NCI-H226 (cell line): ENCODE results near the gene RASGRF2.
A peak's percentile ranks its signal among the peaks of the same experiment; 100 is the strongest.

Source experiments
- DNase-seq: peaks from one replicate; pipeline ENCODE4 v3.0.0-alpha.2; 2015

RASGRF2 gene, protein sequence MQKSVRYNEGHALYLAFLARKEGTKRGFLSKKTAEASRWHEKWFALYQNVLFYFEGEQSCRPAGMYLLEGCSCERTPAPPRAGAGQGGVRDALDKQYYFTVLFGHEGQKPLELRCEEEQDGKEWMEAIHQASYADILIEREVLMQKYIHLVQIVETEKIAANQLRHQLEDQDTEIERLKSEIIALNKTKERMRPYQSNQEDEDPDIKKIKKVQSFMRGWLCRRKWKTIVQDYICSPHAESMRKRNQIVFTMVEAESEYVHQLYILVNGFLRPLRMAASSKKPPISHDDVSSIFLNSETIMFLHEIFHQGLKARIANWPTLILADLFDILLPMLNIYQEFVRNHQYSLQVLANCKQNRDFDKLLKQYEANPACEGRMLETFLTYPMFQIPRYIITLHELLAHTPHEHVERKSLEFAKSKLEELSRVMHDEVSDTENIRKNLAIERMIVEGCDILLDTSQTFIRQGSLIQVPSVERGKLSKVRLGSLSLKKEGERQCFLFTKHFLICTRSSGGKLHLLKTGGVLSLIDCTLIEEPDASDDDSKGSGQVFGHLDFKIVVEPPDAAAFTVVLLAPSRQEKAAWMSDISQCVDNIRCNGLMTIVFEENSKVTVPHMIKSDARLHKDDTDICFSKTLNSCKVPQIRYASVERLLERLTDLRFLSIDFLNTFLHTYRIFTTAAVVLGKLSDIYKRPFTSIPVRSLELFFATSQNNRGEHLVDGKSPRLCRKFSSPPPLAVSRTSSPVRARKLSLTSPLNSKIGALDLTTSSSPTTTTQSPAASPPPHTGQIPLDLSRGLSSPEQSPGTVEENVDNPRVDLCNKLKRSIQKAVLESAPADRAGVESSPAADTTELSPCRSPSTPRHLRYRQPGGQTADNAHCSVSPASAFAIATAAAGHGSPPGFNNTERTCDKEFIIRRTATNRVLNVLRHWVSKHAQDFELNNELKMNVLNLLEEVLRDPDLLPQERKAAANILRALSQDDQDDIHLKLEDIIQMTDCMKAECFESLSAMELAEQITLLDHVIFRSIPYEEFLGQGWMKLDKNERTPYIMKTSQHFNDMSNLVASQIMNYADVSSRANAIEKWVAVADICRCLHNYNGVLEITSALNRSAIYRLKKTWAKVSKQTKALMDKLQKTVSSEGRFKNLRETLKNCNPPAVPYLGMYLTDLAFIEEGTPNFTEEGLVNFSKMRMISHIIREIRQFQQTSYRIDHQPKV (N-terminal part only)

DNA sequence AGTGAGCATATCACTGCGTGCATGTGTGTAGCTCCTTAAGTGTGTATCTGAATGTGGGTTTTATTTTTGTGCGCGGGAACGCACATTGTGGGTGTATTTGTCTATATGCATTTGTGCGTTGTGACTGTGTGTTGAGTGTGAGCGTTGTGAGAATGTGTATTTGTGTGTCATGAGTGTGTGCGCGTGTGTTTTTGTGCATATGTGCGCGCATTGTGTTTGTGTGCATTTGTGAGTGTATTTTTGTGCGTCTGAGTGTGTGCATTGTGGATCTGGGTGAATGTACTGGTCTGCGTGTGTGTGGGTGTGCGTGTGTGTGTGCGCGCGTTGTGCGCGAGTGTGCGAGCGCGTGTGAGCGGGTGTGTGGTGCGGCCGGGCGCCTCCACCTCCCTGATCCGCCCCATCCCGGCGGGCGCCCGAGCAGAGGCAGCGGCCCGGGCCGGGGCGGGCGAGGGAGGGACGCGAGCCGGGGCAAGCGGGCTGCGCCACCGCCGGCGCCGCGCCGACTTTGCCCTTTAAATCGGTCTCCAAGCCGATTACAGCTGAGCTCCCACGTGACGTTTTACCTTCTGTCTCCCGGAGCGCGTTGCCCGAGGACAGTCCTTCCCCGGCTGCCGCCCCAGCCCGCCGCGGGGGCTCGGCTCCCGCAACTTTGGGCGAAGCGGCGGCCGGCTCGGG lies at the start of gene RASGRF2:
RASGRF2 (plus strand) TSS at position 596 of the 675 bp plus-strand sequence. CDS start 376 bp downstream, outside the sequence.
- peak; percentile 21 for DNase-seq

DNA sequence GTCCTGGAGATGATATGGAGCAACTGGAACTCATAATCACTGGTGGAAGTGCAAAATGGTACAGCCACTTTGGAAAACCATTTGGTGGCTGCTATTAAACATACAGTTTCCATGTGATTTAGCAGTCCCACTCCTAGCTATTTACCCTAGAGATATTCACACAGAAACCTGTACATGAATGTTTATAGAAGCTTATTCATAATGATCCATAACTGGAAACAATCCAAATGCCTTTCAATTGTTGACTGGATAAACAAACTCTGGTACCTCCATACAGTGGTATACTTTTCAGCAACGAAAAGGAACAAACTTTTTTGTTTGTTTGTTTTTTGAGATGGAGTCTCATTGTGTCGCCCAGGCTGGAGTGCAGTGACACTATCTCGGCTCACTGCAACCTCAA lies 47.7 kb upstream of the RASGRF2 start:
- DNase-seq, result no peak

DNA sequence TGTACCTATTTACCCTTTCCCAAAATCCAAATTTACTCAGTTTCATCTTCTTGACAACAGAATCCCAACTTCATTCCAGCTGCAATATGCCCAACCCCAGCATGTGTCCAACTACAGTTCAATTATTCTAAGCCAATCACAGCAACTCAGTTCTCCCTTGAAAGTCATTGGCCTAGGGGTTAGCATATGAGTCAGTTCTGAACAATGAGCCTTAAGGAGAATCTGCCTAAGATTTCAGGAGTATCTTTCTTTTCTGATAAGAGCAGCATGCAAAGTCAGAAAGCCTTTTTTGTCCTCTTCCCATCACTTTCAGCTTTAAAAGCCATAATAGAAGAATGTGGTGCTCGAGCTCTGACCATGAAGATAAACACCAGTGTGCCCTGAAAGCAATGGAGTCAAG lies 44.4 kb upstream of the RASGRF2 start:
- peak; percentile 61 for DNase-seq

DNA sequence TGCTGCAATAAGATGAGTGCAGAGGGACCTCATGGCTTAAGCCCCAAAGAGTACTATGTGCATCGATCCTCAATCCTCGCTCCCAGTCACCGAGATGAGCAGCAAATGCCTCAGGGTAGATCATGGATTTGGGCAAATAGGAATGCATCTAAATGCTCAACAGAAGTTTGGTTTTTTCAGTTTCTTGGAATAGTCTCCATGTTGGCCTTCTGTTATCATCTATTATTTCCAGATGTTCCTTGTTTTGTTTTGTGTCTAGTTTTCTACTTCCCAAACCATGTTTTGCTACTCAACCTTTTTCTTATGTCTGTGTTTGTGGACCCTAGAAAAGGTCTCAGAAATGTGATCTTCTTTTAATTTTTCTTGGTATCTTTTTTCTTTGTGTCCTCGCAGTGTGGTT lies 43.5 kb upstream of the RASGRF2 start:
- no peak for DNase-seq

DNA sequence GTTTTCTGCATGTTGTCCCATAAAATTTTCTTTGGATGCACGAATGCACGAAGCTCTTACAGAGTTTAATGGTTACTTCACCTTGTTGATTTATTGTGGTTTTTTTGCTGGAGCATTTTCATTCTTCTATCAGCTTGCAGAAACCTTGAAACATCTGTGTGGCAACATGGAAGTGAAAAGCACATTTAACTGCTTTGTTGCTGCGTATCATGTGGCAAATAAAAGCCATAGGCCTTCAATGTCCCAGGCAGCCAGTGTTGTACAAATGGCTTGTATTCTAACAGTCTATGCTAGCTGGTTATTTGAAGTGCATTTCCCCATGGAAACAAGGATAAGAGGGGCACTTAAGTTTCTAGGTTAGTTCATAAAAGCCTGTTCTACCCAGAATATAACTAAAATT lies 42.5 kb upstream of the RASGRF2 start:
- no peak for DNase-seq

DNA sequence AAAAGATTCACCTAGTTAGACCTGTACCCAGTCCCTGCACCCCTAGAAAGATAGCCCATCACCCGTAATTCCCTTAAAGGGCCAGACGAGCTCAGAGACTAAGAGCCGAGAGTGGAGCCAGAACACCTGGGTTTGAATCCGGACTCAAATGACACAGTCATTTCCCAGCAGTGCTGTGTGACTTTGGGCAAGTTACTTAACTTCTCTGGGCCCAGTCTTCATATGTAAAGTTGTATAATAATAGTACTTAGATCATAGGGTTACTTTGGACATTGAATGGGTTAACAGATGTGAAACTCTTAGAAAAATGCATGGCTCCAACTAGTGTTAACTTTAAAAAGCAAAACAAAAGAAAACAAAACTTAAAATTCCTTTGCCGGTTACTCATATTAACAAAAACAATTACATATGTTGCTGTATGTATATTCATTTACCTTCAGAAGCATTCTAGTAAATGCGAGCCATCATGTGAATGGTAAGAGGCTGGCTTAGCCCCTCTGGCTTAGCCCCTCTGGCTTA lies 40.4 kb upstream of the RASGRF2 start:
- DNase-seq, result no peak

DNA sequence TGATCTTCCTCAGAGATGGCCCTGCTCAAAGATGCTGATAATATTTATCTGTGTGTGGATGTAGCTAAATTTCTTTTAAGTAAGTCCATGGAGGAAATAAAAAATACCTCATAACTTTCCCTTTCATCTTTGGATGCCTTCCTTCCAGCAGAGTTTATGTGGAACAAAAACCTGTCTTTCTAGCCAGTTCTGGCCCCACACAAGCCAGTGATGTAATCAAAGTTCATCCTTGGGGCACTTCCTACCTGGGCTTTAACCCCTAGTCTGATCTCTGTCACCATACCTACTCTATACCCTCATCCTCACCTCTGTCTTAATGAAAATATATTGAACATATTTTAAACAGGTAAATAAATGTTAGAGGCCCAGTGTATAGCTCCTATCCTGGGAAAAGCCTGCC lies 39.8 kb upstream of the RASGRF2 start:
- no peak for DNase-seq

DNA sequence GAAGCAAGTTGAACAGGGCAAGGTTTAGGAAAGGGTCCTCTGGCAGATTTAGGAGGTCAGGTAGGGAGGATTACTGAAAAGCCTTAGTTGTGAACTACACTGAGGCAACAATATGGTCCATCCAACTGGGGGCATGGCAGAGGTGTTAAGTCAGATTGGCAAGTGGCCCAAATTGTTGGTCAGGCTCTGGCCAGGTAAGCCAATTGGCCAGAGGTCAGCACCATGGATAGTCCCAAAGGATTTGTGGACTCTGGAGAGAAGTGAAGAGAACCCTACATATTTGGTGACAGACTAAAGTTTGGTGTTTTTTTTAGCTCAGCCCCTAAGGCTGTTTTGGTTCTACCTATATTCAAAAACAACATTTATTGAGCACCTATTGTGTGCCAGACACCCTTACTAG lies 39.1 kb upstream of the RASGRF2 start:
- DNase-seq, result peak; percentile 26

DNA sequence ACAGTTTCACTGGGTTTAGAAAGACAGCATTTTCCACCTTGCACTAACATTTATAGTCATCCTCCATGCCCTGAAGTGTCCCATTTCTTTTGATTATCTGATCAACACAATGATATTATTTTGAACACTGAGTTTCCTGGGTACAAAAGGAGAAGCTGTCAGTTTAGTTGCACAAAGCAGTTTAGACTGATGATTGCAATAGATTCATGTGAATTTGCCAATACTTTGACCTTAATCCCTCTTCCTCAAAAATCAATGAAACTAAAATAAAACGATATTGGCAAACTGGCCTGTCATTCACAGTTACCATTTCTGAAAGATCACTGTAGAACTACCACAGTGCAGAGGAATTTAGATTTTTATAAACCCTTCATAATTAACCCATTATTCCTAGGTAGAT lies 34.2 kb upstream of the RASGRF2 start:
- no peak for DNase-seq

DNA sequence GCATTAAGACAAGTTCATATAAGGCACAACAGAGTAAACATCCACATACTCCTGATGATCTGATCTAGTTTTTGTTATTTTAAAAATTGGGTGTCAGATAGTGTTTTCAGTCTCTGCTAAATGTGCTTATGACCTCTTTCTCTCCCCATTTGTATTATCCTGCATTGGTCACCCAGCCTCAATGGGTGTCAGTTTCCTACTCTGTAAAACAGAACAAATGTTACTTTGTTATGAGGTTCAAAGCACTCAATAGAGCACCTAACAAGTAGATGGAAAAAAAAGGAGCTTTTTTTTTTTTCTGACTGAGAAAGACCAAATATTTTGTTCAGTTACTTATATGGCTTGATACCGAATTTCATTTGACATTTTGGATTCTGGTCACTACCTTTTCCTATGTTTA lies 33.6 kb upstream of the RASGRF2 start:
- no peak for DNase-seq

DNA sequence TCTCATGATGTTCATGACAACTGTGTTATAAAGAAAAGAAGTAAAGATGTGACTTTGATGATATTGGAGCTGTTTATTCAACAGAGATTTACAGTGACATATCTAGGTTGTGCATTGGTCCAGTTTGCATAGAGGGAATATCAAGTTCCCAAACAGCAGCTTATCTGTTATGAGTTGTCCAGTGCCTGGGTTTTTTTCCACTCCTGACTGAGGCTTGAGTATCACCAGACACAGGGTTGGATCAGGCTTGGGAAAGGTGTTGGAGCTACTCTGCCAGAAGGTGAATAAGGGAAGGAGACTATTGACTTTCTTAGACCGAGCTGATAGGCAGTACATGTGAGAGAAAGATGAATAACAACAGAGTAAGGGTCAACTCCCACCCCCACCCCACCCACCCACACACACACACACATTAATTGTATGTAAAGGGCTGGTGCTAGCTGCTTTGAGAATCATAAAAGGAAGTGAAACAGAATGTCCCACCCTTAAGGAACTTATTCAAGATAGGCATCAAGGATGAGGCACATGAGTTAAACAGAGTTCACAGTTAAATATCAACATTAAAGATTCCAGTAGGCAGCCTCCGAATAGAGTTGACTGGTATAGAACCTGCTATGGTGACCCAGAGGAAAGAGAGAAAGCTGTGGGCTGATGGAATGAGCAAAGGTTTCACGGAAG lies 33.0 kb upstream of the RASGRF2 start:
- no peak for DNase-seq

DNA sequence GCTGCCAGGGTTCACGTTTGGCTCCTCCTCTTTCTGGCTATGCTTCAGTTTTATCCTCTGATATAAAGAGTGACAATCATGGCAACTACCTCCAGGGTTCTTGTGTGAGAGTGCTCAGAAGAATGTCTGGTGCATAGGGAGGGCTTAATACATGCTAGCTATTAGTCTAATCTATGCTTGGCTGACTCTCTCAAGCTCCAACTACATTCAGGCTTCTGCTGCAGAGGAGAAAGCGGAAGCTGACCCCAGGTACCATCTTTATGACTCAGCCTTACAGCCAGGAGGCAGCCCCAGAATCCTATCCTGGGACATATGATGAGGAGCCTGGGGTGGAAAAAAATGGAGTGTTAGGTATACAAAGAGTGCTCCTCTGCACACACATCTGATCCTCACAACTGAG lies 32.1 kb upstream of the RASGRF2 start:
- DNase-seq, result no peak

DNA sequence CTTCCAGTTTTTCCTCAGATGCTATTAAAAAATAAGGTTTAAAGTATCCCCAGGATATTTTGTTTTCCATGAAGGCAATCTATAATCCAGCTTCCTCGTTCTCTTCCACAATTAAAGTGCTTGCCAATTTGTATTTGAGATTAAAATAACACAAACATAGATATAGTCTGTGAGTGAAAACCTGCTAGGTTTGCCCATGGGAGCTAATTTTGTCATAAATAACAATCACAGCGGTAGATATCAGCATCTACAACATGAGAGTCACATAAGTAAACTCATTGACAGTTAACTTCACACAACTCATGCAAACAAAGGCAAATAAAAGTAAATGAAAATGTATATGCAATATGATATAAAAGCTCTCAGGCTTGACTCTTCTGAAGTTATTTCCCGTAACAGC lies 29.2 kb upstream of the RASGRF2 start:
- DNase-seq, result no peak

DNA sequence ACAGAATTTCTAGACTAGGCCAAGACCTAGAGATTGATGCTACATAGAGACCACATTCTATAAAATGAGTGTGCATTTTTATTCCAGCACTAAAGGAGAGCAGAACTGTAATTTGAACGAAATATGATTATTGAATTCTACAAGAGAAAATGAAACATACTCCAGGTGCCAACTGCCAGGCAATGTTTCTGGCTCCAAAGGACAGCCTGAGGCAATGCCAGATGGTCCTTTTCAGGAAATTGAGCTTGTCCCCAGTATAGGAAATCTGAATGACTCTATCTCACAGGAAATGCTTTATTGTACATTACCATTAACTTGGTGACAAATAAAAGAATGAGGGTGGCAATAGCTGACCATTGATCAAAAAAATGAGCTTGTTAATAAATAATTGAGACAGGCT lies 28.8 kb upstream of the RASGRF2 start:
- no peak for DNase-seq

DNA sequence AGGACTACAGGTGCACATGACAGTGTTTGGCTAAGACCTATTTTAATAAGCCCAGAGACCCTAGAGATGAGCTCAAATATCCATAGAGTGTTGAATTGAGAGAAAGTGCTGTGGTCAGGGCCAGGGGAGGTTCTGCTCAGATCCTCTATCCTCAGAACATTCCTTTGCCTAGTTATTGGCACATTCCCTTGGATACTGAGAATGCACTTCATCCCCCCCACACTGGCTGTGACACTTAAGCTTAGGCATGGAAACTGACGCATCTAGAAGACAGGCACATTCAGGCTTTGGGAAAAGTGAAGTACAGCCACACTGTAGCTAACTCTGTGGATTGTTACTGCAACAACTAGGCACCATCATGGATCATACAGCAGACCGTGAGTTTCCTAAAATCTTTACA lies 27.1 kb upstream of the RASGRF2 start:
- DNase-seq, result no peak

DNA sequence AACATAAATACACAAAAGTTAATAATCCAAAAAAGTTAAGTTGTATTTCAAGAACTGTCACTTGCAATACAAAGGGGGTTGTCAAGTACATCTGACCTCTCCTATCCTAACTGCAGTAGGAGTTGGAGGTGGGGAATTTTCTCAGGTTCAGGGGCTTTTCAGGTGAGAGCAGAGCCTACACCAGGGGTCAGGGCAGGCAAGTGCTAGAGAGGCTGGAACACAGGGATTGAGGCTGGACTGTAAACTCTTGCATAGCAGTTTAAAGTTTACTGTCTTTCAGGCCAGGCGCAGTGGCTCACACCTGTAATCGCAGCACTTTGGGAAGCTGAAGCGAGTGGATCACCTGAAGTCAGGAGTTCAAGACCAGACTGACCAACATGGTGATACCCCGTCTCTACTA lies 25.4 kb upstream of the RASGRF2 start:
- DNase-seq, result no peak

DNA sequence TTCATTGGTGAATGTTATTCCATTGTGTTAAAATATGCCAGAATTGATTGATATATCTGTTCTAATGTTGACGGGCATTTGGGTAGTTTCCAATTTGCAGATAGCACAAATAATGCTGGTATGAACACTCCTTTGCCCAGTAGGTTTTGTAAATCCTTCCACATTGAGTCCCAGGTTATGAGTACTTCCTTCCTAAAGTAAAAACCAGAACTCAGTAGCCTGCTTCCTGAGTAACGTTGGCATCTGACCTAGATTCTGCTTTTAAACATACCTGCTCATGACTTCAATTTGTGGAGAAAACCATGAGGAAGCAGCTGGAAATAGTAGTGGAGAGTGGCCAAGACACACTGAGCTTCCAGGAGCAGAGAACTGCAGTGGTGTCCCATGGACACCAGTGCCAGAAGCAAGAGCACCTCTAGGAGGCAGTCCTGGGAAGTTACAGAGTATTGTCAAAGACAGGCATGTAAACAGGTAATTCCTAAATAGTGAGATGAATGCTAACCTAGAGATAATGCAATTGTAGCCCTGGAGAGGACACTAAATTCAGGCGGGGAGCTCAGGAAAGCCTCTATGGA lies 24.3 kb upstream of the RASGRF2 start:
- no peak for DNase-seq

DNA sequence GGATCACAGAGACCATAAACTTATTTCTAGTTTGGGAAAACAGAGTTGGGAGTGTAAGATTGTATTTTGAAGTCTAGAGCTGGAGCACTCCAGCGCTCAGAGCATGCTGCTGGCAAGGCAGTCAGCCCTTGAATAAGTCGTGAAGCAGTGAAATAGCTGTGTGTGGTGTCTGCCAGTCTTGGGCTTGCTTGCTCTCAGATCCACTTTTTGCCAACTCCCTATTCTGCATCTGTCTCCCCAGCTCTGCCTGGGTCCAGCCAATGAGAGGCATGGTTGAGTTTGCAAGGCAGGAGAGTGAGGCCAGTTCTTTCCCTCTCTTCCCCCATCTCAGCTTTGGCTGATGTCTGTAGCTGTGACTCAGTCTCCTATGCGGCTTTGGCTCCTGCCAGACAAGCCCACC lies 23.3 kb upstream of the RASGRF2 start:
- no peak for DNase-seq

DNA sequence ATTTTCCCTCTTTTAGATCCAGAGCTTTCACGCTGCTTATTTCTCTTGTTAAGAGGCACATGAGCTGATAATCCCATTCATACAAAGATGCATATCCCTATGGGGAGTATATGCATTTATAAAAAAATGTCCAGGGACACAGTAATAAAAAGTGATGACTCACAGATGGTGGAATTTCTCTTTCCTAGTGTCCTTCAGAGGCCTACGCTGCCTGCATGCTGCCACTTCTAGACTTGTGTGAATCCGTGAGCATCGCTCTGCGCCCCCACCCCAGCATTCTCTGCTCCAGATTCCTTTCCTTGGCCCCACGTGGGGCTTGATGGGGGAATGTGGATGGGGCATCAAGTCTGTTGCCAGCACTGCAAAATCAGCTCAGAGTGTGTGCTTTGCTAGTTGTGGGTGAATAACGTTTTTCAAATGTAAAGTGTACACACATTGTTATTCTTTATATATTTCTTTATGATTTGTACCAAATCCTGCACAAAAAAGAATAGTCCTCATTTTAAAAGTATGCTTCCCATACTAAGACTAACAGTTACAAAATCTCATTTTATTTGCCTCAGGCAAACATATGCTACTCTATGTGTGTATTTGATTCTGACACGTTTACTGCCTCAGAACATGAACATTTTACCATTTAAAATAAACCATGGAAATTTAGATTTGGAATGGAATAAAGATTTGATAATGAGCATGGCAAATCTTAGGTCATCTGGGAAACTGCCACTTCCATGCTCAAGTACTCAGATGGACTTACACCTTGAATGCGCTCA lies 22.4 kb upstream of the RASGRF2 start:
- no peak for DNase-seq

DNA sequence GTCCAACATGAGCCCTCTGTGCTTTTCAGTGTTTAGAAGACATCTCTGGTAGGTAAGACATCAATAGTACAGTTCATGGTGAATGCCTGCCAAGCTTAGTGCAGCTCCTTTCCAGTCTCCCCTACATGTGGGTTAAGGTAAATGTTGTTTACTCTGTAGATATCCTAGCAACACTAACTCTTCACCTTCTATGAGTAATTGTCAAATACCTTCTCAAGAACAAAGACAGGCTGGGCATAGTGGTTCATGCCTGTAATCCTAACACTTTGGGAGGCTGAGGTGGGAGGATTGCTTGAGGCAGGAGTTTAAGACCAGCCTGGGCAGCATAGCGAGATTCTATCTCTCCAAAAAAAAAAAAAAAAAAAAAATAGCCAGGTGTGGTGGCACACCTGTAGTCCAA lies 18.7 kb upstream of the RASGRF2 start:
- peak; percentile 41 for DNase-seq

DNA sequence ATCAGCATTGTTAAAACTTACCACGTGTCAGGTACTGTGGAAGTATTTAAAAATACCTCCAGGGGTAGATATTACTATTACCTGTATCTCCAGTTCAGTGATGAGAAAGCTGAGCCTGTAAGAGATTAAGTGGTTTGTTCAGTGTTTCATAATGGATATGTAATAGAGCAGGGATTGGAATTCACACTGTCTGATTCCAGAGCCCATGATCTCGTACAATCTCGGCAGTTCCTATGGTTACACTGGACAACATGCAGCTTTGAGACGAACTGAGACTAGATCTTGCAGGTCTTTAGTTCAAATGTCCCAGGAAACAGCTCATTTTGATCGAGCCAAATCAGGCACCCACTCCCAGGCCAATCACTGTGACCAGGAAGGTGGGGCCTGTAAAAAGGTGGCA lies 8.8 kb upstream of the RASGRF2 start:
- no peak for DNase-seq
